Fibroblast of lung (primary cell): Measurements from ENCODE around the gene USP19.

Source experiments
- CTCF ChIP-seq, 2 donors: IDR thresholded peaks in 1 of 2; conservative IDR thresholded peaks in 1 of 2; 1 replicate in 1 of 2; 2 replicates in 1 of 2; pipeline ENCODE4 v1.5.1; 2011 to 2012; ENCODE audit warnings: low read length in 2 of 2, control low read depth in 1 of 2, inconsistent platforms in 1 of 2, low read depth in 1 of 2, mild to moderate bottlenecking in 1 of 2
- EZH2 ChIP-seq: IDR thresholded peaks from 2 replicates; pipeline ENCODE4 v1.5.1; 2012; ENCODE audit warnings: low read length, control low read depth, mild to moderate bottlenecking; ENCODE audit errors: missing control alignments

DNA sequence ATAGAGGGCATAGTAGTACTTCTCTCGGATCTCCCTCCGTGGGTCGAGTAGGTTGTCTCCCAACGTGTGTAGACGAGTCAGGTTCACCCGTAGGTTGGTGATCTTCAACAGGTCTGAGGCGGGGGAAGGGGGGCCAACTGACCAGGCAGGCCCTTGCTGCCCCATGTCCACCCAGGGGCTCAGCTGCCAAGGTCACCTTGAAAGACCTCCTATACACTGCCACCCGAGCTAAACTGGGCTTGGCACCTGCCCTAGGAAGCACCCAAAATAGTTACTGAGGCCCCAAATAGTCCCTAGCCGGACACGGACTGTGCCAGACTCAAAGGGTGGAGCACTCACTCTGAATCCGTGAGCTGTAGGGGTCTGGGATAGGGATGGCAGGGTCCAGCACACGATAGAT, 10.4 kb upstream of the USP19 start:
- TF ChIP-seq CTCF (conservative IDR thresholded peaks at IDR 0.05 in 1 of 2, IDR thresholded peaks at IDR 0.05 in 1 of 2; ENCODE audit: low read depth in 1 of 2, low read length in 2 of 2) (no peak), EZH2 (no peak)
